DMS153 treated with DMSO at 0.1 percent for 48 hours (cell line): ENCODE results near the gene PTPRR.

Experiments used
- DNase-seq: peaks from one replicate; lab custom pipeline; 2025; ENCODE audit not compliant: unreplicated experiment; lab: John Stamatoyannopoulos, UW

PTPRR gene

GRCh38 chr12:70918321-70918720, 2.2 kb downstream of the PTPRR start:
- no peak for DNase-seq

DNA sequence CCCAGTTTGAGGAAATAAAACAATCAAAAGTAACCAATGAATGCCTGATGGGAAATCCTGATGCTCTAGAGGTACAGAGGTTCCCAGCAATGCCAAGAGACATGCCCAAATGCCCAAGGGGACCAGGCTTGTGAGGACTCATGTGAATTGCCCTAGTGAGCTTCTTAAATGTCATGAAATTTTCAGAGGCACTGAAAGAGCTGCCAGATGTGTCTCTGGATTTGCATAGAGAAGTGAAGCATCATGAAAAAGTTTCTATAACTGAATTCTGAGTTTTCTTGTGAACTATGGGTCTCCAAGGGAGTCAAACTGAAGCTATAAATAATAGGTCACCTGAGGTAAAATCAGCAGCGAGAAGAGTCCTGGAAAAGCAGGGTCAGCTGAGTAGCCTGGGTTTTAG, 9.9 kb downstream of the PTPRR start:
- DNase-seq, result no peak

GRCh38 chr12:70908978-70909377, 11.6 kb downstream of the PTPRR start:
- DNase-seq, result no peak

- DNase-seq, result no peak
These were observed 13.1 kb downstream of the PTPRR start for GRCh38 chr12:70907412-70907811.

- DNase-seq, result no peak
These were observed 24.6 kb downstream of the PTPRR start for GRCh38 chr12:70895956-70896355.

- no peak for DNase-seq
These were observed 27.9 kb downstream of the PTPRR start for GRCh38 chr12:70892593-70892992.

DNA sequence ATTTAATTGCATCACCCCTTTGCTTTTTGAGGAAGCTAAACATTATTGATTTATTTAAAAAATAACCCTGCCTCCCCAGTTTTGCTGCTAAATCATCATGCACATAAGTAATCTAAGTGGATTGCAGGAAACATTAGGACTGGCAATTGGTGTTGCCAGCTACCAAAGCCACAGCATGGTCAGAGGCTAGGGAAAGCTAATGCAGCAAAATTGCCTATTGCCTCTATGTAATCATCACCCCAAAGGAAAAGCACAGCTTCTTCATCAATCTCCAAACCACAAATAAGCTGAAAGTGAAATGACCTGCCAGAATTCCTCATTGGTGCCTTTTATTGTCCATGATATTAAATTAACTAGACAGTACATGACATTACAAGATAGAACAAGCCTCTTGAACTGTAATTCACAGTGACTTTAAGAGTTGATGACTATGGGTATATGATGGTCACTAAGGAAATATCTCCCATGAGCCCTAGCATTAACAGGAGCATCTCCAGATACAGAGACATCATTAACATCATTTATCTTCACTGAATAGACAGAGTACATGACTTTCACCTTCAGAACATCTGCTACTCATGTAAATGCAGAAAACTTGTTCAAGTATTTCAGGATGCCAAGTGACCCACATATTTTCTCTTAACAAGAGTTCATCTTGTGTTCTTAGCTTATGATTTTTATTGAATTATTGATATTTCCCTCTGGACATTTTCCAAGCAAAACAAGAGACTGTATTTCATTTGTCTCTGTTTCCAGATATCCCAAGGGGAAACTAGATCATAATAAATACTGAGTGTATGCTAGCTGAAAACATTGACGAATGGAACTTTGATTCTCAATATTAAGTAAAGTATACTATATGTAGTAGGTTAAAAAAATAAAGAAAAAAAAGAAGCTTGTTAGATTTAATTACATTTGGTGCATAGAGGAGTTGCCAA, 29.4 kb downstream of the PTPRR start:
- no peak for DNase-seq

DNA sequence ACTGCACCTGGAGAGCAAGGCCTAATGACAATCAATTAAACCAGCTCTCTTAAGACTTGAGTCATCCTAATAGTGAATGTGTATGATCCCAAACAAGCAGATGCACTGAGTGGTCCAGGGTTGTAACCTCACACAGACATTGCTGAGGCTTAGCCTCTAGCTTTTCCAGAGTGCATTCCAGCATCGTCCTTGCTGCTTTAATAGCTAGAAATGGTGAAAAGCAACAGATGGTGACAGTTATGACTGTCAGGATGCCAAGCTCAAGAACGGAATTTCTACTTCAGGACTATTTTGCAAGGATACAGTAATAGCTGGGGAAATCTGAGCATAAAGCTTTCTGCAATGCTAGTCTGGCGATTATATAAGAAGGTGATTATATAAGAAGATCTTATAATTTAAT, 34.6 kb downstream of the PTPRR start:
- no peak for DNase-seq

- DNase-seq, result no peak
These were observed 36.7 kb downstream of the PTPRR start for GRCh38 chr12:70883855-70884254.

- no peak for DNase-seq
These were observed 39.8 kb downstream of the PTPRR start for GRCh38 chr12:70880744-70881143.

DNA sequence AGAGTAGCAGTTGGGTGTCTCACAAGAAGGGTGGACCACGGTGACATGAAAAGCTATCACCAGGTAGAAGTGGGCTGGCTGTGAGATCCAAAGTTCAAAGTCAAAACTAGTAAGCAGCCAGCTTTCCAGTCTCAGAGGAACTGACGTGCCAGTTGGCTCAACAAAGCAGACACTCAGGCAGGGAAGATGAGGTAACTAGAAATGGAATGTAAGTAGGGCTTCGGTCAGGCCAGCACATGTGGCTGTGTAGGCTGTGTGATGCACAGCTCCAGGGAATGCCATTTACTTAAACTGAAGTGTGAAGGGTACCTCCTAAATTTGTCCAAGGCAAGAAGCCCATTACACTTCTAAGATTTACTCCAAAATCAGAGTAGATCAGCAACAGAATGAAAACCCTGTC, 43.6 kb downstream of the PTPRR start:
- DNase-seq, result no peak

DNA sequence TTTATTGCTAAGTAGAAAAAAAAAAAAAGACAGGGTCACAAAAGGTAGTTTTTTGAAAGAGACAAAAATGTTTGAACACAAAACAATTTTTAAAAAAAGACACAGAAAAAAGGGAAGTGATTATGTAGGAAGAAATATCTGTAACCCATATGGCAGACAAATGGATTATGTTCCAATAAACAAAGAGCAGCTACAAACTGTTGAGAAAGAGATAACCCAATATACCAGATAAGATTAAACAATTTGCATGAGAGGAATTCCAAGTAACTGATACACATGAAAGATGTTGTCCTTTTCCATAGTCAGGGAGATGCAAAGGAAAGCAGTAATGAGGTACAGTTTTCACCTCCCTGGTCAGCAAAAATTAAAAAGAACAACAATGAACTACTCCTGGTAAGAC, 44.9 kb downstream of the PTPRR start:
- no peak for DNase-seq

GRCh38 chr12:70854881-70855568, 65.5 kb downstream of the PTPRR start:
- DNase-seq, result no peak

DNA sequence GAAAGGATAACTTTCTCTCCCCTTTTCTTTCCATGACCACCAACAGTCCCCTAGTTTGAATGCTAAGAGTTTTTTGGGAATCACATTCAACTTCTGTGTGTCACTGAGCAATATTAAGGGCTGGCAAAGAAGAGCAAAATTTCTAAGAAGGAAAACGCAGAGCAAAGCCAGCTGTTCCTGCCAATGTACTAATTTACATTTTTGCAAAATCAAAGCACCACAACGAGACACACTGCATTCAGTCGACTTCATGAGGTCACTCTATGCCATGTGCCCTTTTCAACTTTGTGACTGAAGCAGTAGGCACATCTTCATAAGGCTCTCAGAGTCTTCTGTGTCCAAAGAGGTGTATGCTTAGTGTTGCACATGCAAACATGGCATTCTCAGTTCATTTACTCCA, 66.4 kb downstream of the PTPRR start:
- DNase-seq, result no peak

DNA sequence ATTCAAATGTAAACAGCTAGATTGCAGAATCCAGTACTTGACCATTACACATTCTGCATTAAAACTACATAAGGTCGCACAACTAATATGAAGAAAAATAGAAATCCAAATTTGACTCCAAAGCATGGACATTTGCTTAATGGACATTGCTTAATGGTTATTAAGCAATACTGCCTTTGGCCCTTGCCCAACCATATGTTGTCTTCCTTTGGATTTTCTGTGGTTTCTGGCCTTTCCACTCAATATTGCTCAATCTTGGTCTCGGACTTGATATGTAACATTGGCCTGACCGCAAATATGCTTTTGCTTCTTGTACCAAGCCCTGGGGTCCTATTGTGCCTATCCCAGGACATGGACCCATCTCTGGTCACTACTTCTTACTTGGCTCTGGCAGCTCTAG, 67.2 kb downstream of the PTPRR start:
- DNase-seq, result no peak

GRCh38 chr12:70852416-70853150, 68.0 kb downstream of the PTPRR start:
- no peak for DNase-seq

DNA sequence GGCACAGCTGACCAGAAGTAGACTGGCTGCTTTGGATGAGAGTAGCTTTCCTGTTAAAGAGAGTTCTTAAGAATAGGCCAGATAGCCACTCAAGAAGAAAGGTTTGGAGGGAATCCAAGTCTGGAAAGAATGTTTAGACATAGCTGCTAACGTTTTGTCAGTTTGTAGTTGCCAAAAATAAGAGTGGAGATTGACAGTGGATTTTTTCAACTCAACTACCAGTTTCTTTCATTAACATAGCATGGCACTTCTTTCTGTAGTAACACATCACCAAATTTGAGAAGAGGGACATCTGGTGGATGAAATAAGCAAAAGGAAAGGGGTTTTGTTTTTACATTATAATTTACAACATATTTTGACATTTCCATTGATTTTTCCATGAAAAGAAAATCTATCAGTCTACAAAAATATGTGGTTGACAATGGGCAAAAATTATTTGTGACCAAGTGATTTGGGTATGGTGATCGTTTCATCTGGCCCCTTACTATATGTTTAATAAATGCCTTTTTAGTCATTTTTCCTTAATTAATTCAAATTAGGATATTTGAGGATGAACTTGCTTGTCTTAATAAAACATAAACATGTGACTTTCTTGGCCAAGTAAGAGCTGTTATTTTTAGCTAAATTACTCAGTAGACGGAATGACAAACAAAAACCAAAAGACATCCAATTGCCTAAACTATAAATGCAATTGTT, 71.1 kb downstream of the PTPRR start:
- DNase-seq, result peak; percentile 1

DNA sequence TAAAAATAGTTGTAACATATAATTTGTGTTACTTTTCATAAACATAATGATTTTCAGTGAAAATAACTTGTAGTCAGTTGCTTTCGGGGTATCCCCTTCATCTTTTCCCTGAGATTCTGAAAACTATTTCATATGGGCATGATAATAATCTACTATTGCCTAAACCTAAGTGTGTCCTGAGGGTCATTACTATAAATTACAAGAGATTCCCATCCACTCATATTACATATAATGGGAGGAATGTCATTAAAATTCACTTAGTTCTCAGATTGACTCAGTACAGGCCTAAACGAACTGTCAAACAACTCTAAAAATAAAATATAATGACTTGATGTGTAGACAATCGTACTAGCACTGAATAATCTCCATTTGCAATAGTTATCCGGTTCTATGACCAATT, 72.7 kb downstream of the PTPRR start:
- no peak for DNase-seq

DNA sequence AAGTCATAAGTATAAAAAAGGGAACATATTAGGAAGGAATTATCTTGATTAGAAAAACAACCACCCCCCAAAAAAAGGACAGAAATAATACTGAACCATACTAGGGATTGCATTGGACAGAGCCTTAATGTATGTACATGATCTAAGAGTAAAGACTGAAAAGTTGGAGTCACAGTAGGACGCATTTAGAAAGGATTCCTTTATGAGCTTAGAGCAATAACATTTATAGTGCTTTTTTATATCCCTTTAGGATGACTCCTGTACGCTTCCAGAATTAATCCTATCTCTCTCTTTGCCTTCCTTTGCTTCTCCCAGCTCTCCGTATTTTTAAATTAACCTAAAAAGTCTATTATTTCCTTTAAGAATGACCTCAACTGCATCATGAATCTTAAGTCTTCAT, 75.3 kb downstream of the PTPRR start:
- DNase-seq, result no peak

DNA sequence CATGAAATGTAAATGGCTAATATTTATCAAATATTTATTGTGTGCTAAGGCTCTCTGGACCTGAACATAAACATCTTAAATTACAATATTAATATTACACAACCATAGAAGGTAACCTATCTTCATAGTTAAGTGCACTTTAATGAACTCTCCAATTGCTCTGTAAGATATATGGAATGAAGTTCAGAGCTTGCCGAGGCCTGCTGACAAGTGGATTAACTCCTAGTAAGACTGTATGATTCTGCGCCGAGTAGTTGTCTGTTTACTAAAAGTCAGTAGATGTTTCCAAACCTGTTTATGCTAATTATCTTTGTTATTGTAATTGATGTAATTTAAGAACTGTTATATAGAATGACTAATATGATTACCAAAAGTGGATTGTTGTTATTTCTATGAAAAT, 77.2 kb downstream of the PTPRR start:
- no peak for DNase-seq

DNA sequence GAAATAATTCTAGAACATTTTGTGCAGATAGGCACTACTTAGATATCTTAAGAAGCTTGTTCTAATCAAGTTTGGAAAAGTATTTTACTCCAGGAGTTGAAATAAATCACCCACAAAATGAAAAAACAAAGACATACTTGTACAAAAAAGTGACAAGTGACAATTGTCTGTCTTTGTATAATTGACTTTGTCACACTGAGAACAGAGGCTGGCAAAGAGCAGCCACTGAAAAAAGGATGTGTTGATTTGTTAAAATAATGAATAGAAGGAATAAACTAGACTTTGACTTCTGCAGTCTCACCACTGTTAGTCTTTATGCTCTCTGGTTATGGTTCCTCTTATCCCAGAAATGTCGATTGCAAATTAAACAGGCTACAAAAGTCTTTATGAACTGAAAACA, 77.6 kb downstream of the PTPRR start:
- no peak for DNase-seq
